Lung (tissue), 12 donors: ENCODE data around the gene DLG3. TPM values are rescaled to one million over a fixed set of nuclear protein-coding genes. Genes with fewer than 3 reads are reported as not detected.

Experiments
- ATAC-seq: fragments of 200-7000 bp; cut with Tn5 transposase; one replicate; pipeline ENCODE4 v1.9.1; 2020; ENCODE audit warnings: moderate number of reproducible peaks; ENCODE audit not compliant: insufficient read depth, low FRiP score
- DNase-seq, 3 donors: peaks; one replicate each; pipeline ENCODE4 v3.0.0-alpha.2; 2013 to 2017
- H3K27ac ChIP-seq, 2 donors: one replicate each; pipeline ENCODE4 v1.5.1; 2013; ENCODE audit warnings: mild to moderate bottlenecking in 2 of 2, moderate library complexity in 2 of 2, control low read depth in 1 of 2, inconsistent platforms in 1 of 2, low read depth in 1 of 2, low read length in 1 of 2
- H3K27me3 ChIP-seq, 3 donors: one replicate each; pipeline ENCODE4 v1.5.1; 2013; ENCODE audit warnings: low read length in 2 of 3; ENCODE audit not compliant: control insufficient read depth in 3 of 3, insufficient read depth in 3 of 3
- H3K36me3 ChIP-seq, 4 donors: one replicate each; pipeline ENCODE4 v1.5.1; 2013; ENCODE audit warnings: low read length in 4 of 4, mild to moderate bottlenecking in 1 of 4, moderate library complexity in 1 of 4; ENCODE audit not compliant: control insufficient read depth in 4 of 4, insufficient read depth in 4 of 4
- H3K4me1 ChIP-seq, 5 donors: one replicate each; pipeline ENCODE4 v1.5.1; 2013; ENCODE audit warnings: low read length in 5 of 5, mild to moderate bottlenecking in 2 of 5, moderate library complexity in 1 of 5; ENCODE audit not compliant: control insufficient read depth in 5 of 5, insufficient read depth in 5 of 5
- H3K4me3 ChIP-seq: one replicate; pipeline ENCODE4 v1.5.1; 2013; ENCODE audit warnings: mild to moderate bottlenecking, control low read depth, moderate library complexity
- H3K9ac ChIP-seq, 2 donors: one replicate each; pipeline ENCODE4 v1.5.1; 2013; ENCODE audit warnings: low read length in 2 of 2, control low read depth in 1 of 2; ENCODE audit not compliant: insufficient read depth in 1 of 2
- H3K9me3 ChIP-seq, 4 donors: one replicate each; pipeline ENCODE4 v1.5.1; 2013; ENCODE audit warnings: low read length in 3 of 4, mild to moderate bottlenecking in 1 of 4, moderate library complexity in 1 of 4; ENCODE audit not compliant: control insufficient read depth in 4 of 4, insufficient read depth in 3 of 4
- CTCF ChIP-seq: IDR thresholded peaks from 2 replicates; pipeline ENCODE4 v1.5.1; 2012; ENCODE audit warnings: mild to moderate bottlenecking; ENCODE audit errors: control extremely low read depth, extremely low read depth
- WGBS, 2 donors: extraction: QIAGEN DNeasy Blood & Tissue Kit; methylation state at CpG; one replicate each; pipeline ENCODE4 v1.1.7; 2013; 5-methylcytosine and 5-hydroxymethylcytosine counted together
- polyA plus RNA-seq, 2 donors: library from polyadenylated mRNA; stranded (reverse); fragments of 200-250 nt; gene quantifications; one replicate each; pipeline ENCODE4 v1.2.1, GENCODE V29; 2013
- total RNA-seq, 2 donors: library from RNA; depleted of rRNA in 1 of 2; stranded (reverse); fragments of >200 nt in 1 of 2; gene quantifications; one replicate each; pipeline ENCODE4 v1.2.1, GENCODE V29; 2014 to 2021
- donor health status: control.
- donor health status: control.
- donor health status: Bipolar disorder and iron deficiency.
- donor health status: healthy.
- donor health status: DM: yes; HTN: yes; CAD: no.

DLG3 gene
- total and polyA plus RNA-seq, 4 donors = 9.3 to 31.5 (median 18.6) TPM

- DNase-seq (no peak), ATAC-seq (peak; percentile 34)
- H3K9ac ChIP-seq = no peak overlapping the region
- 23 to 61% methylated on average over 3 of the region's 3 CpGs for WGBS, 2 donors
- H3K27ac ChIP-seq = no peak overlapping the region
- no peaks in the 10 kb centered on the region for H3K9me3 ChIP-seq
- H3K27me3 ChIP-seq = no peaks in the 10 kb centered on the region
- no peaks in the 10 kb centered on the region for H3K4me1 ChIP-seq
- no peak for TF ChIP-seq CTCF
- H3K36me3 ChIP-seq = no peaks in the 10 kb centered on the region
- no peak overlapping the region for H3K4me3 ChIP-seq
These were observed 26.2 kb downstream of the DLG3 start for GRCh38 chrX:70470850-70471289.

GRCh38 chrX:70476166-70476933 lies 31.7 kb downstream of the DLG3 start:
- peak overlapping the region in 1 of 2 donors; percentile 50 for H3K27ac ChIP-seq
- peak overlapping the region in 1 of 2 donors; percentile 28 for H3K9ac ChIP-seq
- no peak overlapping the region for H3K4me3 ChIP-seq
- H3K36me3 ChIP-seq = no peaks in the 10 kb centered on the region
- ATAC-seq = no peak
- H3K9me3 ChIP-seq = no peaks in the 10 kb centered on the region
- WGBS, 2 donors = 67 to 96% methylated on average over 5 of the region's 5 CpGs
- no peak for DNase-seq
- TF ChIP-seq CTCF = no peak
- H3K27me3 ChIP-seq = no peaks in the 10 kb centered on the region
- H3K4me1 ChIP-seq = peaks cover 0 to 16% (median 6%) of the 10 kb centered on the region in 5 donors

- 28 to 43% methylated on average over 13 of the region's 13 CpGs for WGBS, 2 donors
- Histone ChIP-seq H3K9ac (peak overlapping the region in 1 of 2 donors; percentile 28), H3K27ac (peak overlapping the region; percentile 50 to 66), H3K4me1 (peaks cover 0 to 16% (median 6%) of the 10 kb centered on the region in 5 donors), H3K36me3 (no peaks in the 10 kb centered on the region), H3K9me3 (no peaks in the 10 kb centered on the region), H3K4me3 (no peak overlapping the region), H3K27me3 (no peaks in the 10 kb centered on the region)
- no peak for ATAC-seq
- TF ChIP-seq CTCF = no peak
- DNase-seq = peak in 2 of 3 donors; percentile 40
These were observed 32.5 kb downstream of the DLG3 start for GRCh38 chrX:70476934-70477733.
